Liver (tissue), 3 donors: ENCODE data around the gene SERPINA10.

ENCODE experiments used
- ATF3 ChIP-seq: IDR thresholded peaks from 2 replicates; pipeline ENCODE4 v1.6.1; 2016; ENCODE audit warnings: antibody characterized with exemption
- EGR1 ChIP-seq, 2 donors: IDR thresholded peaks; 2 replicates each; pipeline ENCODE4 v1.6.1; 2016 to 2018; ENCODE audit warnings: antibody characterized with exemption in 2 of 2, low read depth in 2 of 2
- FOXA1 ChIP-seq: IDR thresholded peaks from 2 replicates; pipeline ENCODE4 v1.6.1; 2016; ENCODE audit warnings: antibody characterized with exemption
- HNF4A ChIP-seq, 2 donors: conservative IDR thresholded peaks; 2 replicates each; pipeline ENCODE4 v1.6.1; 2016; ENCODE audit warnings: antibody characterized with exemption in 2 of 2, mild to moderate bottlenecking in 2 of 2
- JUND ChIP-seq, 2 donors: IDR thresholded peaks; 2 replicates each; pipeline ENCODE4 v1.6.1; 2016; ENCODE audit warnings: antibody characterized with exemption in 2 of 2
- RAD21 ChIP-seq, 2 donors: IDR thresholded peaks; 2 replicates each; pipeline ENCODE4 v1.6.1; 2016; ENCODE audit warnings: antibody characterized with exemption in 2 of 2, mild to moderate bottlenecking in 2 of 2
- REST ChIP-seq: IDR thresholded peaks from 2 replicates; pipeline ENCODE4 v1.6.1; 2016; ENCODE audit warnings: antibody characterized with exemption, mild to moderate bottlenecking
- SP1 ChIP-seq: IDR thresholded peaks from 2 replicates; pipeline ENCODE4 v1.6.1; 2018; ENCODE audit warnings: antibody characterized with exemption, mild to moderate bottlenecking
- TAF1 ChIP-seq: conservative IDR thresholded peaks from 2 replicates; pipeline ENCODE4 v1.6.1; 2016; ENCODE audit warnings: antibody characterized with exemption, mild to moderate bottlenecking
- YY1 ChIP-seq: IDR thresholded peaks from 2 replicates; pipeline ENCODE4 v1.6.1; 2016; ENCODE audit warnings: antibody characterized with exemption, mild to moderate bottlenecking
- TF ChIP-seq, protein P1 (sequence below): fragments of 150-350 bp; IDR thresholded peaks from 2 replicates; pipeline ENCODE4 v1.5.1; 2017; ENCODE audit warnings: improper control_type of control experiment, low read depth, low read length; ENCODE audit not compliant: missing input control
- TF ChIP-seq, protein P2 (sequence below): IDR thresholded peaks from 2 replicates; pipeline ENCODE4 v1.6.1; 2016; ENCODE audit warnings: antibody characterized with exemption
- donor health status: healthy.
- donor health status: healthy.

DNA sequence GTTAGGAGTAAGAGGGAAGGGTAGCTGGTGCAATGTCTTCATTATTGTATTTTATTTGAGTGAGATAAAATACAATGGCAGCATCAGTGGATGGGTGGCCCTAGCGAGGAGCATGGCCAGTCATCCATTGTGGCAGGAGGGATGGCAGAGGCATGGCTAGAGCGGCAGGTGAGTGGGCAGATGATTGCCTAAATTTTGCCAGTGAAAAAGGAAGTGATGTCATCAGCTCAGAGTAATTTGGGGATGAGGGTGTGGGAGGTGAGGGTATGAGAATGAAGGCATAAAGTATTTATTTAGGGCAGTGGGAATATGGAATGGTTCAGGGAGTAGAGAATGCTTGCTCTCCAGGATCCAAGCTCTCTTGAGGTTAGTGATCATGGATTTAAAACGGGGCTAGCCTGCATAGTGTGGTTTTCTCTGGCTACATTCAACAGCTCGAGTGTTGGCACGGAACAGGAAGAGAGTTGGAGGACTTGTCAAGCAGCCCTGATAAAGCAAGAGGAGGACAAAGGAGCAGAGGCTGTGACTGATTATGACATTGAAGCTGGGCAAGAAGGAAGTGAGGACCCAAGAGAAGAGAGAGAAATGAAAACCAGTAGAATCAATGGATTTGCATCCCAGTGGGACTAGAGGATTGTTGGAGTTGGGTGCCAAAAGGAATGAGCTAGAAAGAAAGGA is 48.7 kb upstream of the SERPINA10 start:
- TF ChIP-seq YY1: no peak
- no peak for TF ChIP-seq RAD21 (IDR thresholded peaks at IDR 0.05)
- no peak for TF ChIP-seq HNF4A (conservative IDR thresholded peaks at IDR 0.05)
- TF ChIP-seq, protein P1, sequence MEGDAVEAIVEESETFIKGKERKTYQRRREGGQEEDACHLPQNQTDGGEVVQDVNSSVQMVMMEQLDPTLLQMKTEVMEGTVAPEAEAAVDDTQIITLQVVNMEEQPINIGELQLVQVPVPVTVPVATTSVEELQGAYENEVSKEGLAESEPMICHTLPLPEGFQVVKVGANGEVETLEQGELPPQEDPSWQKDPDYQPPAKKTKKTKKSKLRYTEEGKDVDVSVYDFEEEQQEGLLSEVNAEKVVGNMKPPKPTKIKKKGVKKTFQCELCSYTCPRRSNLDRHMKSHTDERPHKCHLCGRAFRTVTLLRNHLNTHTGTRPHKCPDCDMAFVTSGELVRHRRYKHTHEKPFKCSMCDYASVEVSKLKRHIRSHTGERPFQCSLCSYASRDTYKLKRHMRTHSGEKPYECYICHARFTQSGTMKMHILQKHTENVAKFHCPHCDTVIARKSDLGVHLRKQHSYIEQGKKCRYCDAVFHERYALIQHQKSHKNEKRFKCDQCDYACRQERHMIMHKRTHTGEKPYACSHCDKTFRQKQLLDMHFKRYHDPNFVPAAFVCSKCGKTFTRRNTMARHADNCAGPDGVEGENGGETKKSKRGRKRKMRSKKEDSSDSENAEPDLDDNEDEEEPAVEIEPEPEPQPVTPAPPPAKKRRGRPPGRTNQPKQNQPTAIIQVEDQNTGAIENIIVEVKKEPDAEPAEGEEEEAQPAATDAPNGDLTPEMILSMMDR: no peak
- no peak for TF ChIP-seq REST
- TF ChIP-seq SP1: no peak
- no peak for TF ChIP-seq ATF3
- no peak for TF ChIP-seq TAF1
- no peak for TF ChIP-seq JUND (IDR thresholded peaks at IDR 0.05)
- no peak for TF ChIP-seq FOXA1
- no peak for TF ChIP-seq EGR1 (IDR thresholded peaks at IDR 0.05; ENCODE audit: low read depth in 2 of 2)
- TF ChIP-seq, protein P2, sequence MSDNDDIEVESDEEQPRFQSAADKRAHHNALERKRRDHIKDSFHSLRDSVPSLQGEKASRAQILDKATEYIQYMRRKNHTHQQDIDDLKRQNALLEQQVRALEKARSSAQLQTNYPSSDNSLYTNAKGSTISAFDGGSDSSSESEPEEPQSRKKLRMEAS: no peak
